Neural cell (in vitro differentiated cells): Measurements from ENCODE around the gene JUND.

Source experiments
- EP300 ChIP-seq: fragments of 450-650 bp; conservative IDR thresholded peaks from 2 replicates; pipeline ENCODE4 v1.6.1; 2014; ENCODE audit warnings: antibody characterized with exemption, mild to moderate bottlenecking, moderate library complexity; ENCODE audit not compliant: poor library complexity, severe bottlenecking
- EZH2 ChIP-seq: fragments of 200-600, 300-800 bp; shearing (Covaris generic), sonication (generic); IDR thresholded peaks from 2 replicates; pipeline ENCODE4 v1.6.1; 2014; ENCODE audit warnings: antibody characterized with exemption, low read length, borderline replicate concordance, mild to moderate bottlenecking; ENCODE audit not compliant: insufficient read depth, poor library complexity, severe bottlenecking
- MXI1 ChIP-seq: fragments of 450-650 bp; conservative IDR thresholded peaks from 2 replicates; pipeline ENCODE4 v1.6.1; 2014; ENCODE audit warnings: antibody characterized with exemption, mild to moderate bottlenecking; ENCODE audit not compliant: poor library complexity, severe bottlenecking
- POLR2AphosphoS5 ChIP-seq: IDR thresholded peaks from 2 replicates; pipeline ENCODE4 v1.6.1; 2012
- RAD21 ChIP-seq: fragments of 450-650 bp; conservative IDR thresholded peaks from 2 replicates; pipeline ENCODE4 v1.6.1; 2014; ENCODE audit warnings: antibody characterized with exemption, mild to moderate bottlenecking, moderate library complexity
- SMC3 ChIP-seq: fragments of 450-650 bp; conservative IDR thresholded peaks from 2 replicates; pipeline ENCODE4 v1.6.1; 2014; ENCODE audit warnings: antibody characterized with exemption, mild to moderate bottlenecking, moderate library complexity; ENCODE audit not compliant: poor library complexity
- TAF1 ChIP-seq: IDR thresholded peaks from 2 replicates; pipeline ENCODE4 v1.6.1; 2012; ENCODE audit warnings: low read depth
- TF ChIP-seq, protein P1 (sequence below): fragments of 450-650 bp; IDR thresholded peaks from 2 replicates; pipeline ENCODE4 v1.5.1; 2014; ENCODE audit warnings: antibody characterized with exemption, mild to moderate bottlenecking, moderate library complexity; ENCODE audit not compliant: poor library complexity, severe bottlenecking

GRCh38 chr19:18292810-18293641, 11.6 kb upstream of the JUND start:
- TF ChIP-seq EZH2 (no peak), POLR2AphosphoS5 (no peak), EP300 (no peak), RAD21 (no peak), MXI1 (no peak), TAF1 (no peak), SMC3 (no peak)
- TF ChIP-seq, protein P1, sequence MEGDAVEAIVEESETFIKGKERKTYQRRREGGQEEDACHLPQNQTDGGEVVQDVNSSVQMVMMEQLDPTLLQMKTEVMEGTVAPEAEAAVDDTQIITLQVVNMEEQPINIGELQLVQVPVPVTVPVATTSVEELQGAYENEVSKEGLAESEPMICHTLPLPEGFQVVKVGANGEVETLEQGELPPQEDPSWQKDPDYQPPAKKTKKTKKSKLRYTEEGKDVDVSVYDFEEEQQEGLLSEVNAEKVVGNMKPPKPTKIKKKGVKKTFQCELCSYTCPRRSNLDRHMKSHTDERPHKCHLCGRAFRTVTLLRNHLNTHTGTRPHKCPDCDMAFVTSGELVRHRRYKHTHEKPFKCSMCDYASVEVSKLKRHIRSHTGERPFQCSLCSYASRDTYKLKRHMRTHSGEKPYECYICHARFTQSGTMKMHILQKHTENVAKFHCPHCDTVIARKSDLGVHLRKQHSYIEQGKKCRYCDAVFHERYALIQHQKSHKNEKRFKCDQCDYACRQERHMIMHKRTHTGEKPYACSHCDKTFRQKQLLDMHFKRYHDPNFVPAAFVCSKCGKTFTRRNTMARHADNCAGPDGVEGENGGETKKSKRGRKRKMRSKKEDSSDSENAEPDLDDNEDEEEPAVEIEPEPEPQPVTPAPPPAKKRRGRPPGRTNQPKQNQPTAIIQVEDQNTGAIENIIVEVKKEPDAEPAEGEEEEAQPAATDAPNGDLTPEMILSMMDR, result no peak
